C4-2B (cell line): Measurements from ENCODE around the gene MBD3L2B.
"Not testable (repeated sequence)": the region's sequence is repeated elsewhere in the genome, so short reads cannot be mapped to it uniquely, and the experiment has no call there.

Experiments
- CTCF ChIP-seq: fragments of 450-650 bp; conservative IDR thresholded peaks from 2 replicates; pipeline ENCODE4 v1.5.1; 2017; ENCODE audit warnings: mild to moderate bottlenecking
- ZFX ChIP-seq: fragments of 450-650 bp; IDR thresholded peaks from 2 replicates; pipeline ENCODE4 v1.6.1; 2017

- TF ChIP-seq CTCF, ZFX: not testable (repeated sequence)
These were observed at the start of gene MBD3L2B for GRCh38 chr19:7021331-7021730.
